Measurements from ENCODE around the gene PTPN14.

PTPN14 gene

DNA sequence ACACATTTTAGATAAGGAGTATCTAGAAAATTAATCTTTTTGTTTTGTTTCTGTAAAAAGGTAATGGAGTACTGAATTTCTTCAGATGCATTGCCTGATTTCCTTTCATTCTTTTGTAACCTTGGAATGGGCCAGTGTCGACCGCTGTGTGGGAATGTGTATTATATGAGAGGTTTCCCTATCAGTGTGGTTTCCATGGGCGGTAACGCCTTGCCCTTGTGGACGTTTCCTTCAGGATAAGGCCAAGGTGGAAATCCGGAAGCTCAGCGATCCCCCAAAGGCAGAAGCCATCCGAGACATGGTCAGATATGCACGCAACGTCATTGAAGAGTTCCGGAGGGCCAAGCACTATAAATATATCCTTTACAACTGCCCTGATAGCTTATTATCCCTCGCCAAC, 220.7 kb downstream of the PTPN14 start:
- Histone ChIP-seq H3K9ac (ENCODE audit: low read length) (no peak overlapping the region), H3K4me3 (ENCODE audit: low read length) (no peak overlapping the region), H2AFZ (ENCODE audit: low read depth, low read length) (no peak overlapping the region), H3K79me2 (ENCODE audit: low read length) (no peaks in the 10 kb centered on the region), H3K4me2 (ENCODE audit: low read length) (no peak overlapping the region), H3K9me3 (ENCODE audit: insufficient read depth, low read length) (no peaks in the 10 kb centered on the region), H4K20me1 (ENCODE audit: insufficient read depth, low read length) (peaks cover 4% of the 10 kb centered on the region; the same call in 1 of the 2 replicates), H3K27ac (ENCODE audit: low read length) (no peak overlapping the region), H3K4me1 (ENCODE audit: low read length) (peaks cover 26% of the 10 kb centered on the region), H3K36me3 (replicated peaks; ENCODE audit: low read depth, low read length) (peaks cover 28% of the 10 kb centered on the region), H3K27me3 (ENCODE audit: low read depth, low read length) (no peaks in the 10 kb centered on the region)
- no peak for TF ChIP-seq EZH2phosphoT487 (IDR thresholded peaks at IDR 0.05; ENCODE audit: low read depth)
- TF ChIP-seq, protein P1, sequence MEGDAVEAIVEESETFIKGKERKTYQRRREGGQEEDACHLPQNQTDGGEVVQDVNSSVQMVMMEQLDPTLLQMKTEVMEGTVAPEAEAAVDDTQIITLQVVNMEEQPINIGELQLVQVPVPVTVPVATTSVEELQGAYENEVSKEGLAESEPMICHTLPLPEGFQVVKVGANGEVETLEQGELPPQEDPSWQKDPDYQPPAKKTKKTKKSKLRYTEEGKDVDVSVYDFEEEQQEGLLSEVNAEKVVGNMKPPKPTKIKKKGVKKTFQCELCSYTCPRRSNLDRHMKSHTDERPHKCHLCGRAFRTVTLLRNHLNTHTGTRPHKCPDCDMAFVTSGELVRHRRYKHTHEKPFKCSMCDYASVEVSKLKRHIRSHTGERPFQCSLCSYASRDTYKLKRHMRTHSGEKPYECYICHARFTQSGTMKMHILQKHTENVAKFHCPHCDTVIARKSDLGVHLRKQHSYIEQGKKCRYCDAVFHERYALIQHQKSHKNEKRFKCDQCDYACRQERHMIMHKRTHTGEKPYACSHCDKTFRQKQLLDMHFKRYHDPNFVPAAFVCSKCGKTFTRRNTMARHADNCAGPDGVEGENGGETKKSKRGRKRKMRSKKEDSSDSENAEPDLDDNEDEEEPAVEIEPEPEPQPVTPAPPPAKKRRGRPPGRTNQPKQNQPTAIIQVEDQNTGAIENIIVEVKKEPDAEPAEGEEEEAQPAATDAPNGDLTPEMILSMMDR (IDR thresholded peaks at IDR 0.05; ENCODE audit: low read depth, low read length) = no peak

DNA sequence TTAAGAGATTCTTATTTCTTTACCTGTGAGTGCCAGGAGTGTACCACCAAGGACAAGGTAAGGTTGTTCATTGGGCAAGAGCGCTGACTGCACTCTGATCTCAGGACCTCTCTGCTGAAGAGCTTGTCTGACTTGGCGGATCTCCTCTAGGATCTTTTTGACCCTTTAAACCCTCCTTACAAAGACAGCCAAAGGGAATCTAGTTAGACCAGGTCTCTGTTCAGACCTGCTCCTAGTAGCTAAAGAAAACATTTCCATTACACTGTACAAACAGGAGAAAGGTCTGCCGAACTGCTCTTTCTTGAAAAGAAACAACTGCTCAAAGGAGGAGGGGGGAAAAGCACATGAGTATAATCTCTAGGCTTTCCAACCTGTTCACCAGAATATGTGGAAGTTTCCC, 221.2 kb downstream of the PTPN14 start:
- Histone ChIP-seq H2AFZ (ENCODE audit: low read depth, low read length) (no peak overlapping the region), H3K79me2 (ENCODE audit: low read length) (no peaks in the 10 kb centered on the region), H3K36me3 (replicated peaks; ENCODE audit: low read depth, low read length) (peaks cover 28% of the 10 kb centered on the region), H3K27me3 (ENCODE audit: low read depth, low read length) (no peaks in the 10 kb centered on the region), H3K9ac (ENCODE audit: low read length) (no peak overlapping the region), H3K4me1 (ENCODE audit: low read length) (peaks cover 26% of the 10 kb centered on the region), H3K27ac (ENCODE audit: low read length) (no peak overlapping the region), H4K20me1 (ENCODE audit: insufficient read depth, low read length) (peaks cover 4% of the 10 kb centered on the region; the same call in 1 of the 2 replicates), H3K9me3 (ENCODE audit: insufficient read depth, low read length) (no peaks in the 10 kb centered on the region), H3K4me2 (ENCODE audit: low read length) (no peak overlapping the region), H3K4me3 (ENCODE audit: low read length) (no peak overlapping the region)
- TF ChIP-seq, protein P1 (IDR thresholded peaks at IDR 0.05; ENCODE audit: low read depth, low read length) = no peak
- no peak for TF ChIP-seq EZH2phosphoT487 (IDR thresholded peaks at IDR 0.05; ENCODE audit: low read depth)

DNA sequence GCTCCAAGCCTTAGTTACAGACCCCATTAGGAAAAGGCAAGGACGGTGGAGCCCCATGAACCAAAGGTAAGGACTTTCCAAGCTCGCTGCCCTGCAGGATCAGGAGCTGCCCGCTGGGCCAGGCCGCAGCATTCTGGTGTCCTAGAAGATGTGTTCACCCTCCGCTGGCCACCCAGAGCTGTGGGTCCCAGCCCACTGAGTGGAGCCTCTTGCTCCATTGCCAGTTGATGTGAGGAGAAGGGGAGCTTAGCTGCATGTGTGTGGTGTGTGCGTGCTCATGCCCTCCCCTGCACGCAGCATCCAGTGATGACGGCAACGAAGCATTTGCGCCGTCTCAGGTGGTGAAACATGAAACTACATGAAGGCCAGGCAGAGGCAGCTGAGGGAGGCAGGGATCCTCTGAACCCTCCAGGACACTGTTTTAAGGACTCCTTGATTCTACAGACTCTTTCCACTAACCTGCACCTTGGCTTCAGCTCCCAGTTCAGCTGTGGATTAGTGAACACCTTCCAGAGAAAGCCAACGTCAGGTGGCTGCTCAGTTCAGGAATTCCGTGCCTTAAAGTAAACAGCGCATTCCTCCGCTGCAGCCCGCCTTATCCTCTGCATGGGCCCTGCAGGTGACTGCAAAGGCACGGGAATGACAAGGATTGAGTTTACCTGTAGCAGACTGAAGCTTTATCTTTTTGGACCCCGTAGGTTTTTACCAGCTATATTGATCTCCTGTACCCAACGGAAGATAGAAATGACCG, 221.8 kb downstream of the PTPN14 start:
- H3K9me3 ChIP-seq (ENCODE audit: insufficient read depth, low read length) = no peaks in the 10 kb centered on the region
- no peak overlapping the region for H3K4me3 ChIP-seq (ENCODE audit: low read length)
- H3K9ac ChIP-seq (ENCODE audit: low read length) = no peak overlapping the region
- peaks cover 4% of the 10 kb centered on the region; the same call in 1 of the 2 replicates for H4K20me1 ChIP-seq (ENCODE audit: insufficient read depth, low read length)
- no peak overlapping the region for H3K27ac ChIP-seq (ENCODE audit: low read length)
- H3K4me1 ChIP-seq (ENCODE audit: low read length) = peaks cover 26% of the 10 kb centered on the region
- peaks cover 25% of the 10 kb centered on the region for H3K36me3 ChIP-seq (replicated peaks; ENCODE audit: low read depth, low read length)
- no peak overlapping the region for H2AFZ ChIP-seq (ENCODE audit: low read depth, low read length)
- TF ChIP-seq, protein P1 (IDR thresholded peaks at IDR 0.05; ENCODE audit: low read depth, low read length) = no peak
- no peak for TF ChIP-seq EZH2phosphoT487 (IDR thresholded peaks at IDR 0.05; ENCODE audit: low read depth)
- H3K4me2 ChIP-seq (ENCODE audit: low read length) = no peak overlapping the region
- H3K79me2 ChIP-seq (ENCODE audit: low read length) = no peaks in the 10 kb centered on the region
- H3K27me3 ChIP-seq (ENCODE audit: low read depth, low read length) = no peaks in the 10 kb centered on the region

DNA sequence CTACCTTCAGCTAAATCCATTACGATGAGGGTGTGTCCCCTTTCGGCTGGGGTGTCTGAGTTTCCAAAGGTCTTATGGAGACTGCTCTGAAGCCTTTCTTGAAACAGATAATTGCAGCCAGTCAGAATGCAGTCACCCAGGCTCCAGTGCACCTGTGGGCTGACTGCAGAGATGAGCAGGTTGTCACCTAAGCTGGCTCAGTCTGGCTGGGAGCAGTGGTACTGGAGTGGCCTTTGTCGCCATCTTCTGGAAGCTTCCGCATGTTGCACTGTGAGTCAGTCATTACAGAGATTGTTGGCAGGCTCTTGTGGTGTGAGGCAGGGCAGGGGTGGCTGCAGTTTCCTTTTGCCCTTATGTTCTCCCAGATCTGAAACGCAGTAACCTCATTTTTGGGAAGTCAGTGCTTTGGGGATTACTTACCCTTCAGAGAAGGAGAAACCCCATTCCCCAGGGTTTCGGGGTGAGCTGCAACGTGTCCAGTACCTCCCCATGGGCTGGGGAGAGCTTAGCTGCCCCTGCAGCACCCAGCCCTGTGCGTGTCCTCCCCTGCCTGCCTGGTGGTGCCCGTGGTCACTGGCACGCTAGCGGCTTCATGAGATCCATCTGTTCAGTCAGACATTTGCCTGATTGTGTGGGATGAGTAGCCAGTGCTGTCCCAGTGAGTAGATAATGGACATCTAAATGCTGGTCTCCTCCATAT, 222.5 kb downstream of the PTPN14 start:
- Histone ChIP-seq H4K20me1 (ENCODE audit: insufficient read depth, low read length) (peaks cover 4% of the 10 kb centered on the region; the same call in 1 of the 2 replicates), H3K9me3 (ENCODE audit: insufficient read depth, low read length) (no peaks in the 10 kb centered on the region), H3K4me2 (ENCODE audit: low read length) (no peak overlapping the region), H3K36me3 (replicated peaks; ENCODE audit: low read depth, low read length) (peaks cover 21% of the 10 kb centered on the region), H3K27me3 (ENCODE audit: low read depth, low read length) (no peaks in the 10 kb centered on the region), H2AFZ (ENCODE audit: low read depth, low read length) (no peak overlapping the region), H3K27ac (ENCODE audit: low read length) (no peak overlapping the region), H3K9ac (ENCODE audit: low read length) (no peak overlapping the region), H3K4me1 (ENCODE audit: low read length) (peaks cover 26% of the 10 kb centered on the region), H3K4me3 (ENCODE audit: low read length) (no peak overlapping the region), H3K79me2 (ENCODE audit: low read length) (no peaks in the 10 kb centered on the region)
- TF ChIP-seq EZH2phosphoT487 (IDR thresholded peaks at IDR 0.05; ENCODE audit: low read depth) = no peak
- TF ChIP-seq, protein P1 (IDR thresholded peaks at IDR 0.05; ENCODE audit: low read depth, low read length) = peak; percentile 97
